Testis (tissue), 2 donors: ENCODE data around the gene MOXD1.

ENCODE experiments used
- POLR2A ChIP-seq: fragments of 450-650 bp; IDR thresholded peaks from one replicate; pipeline ENCODE4 v1.6.1; 2017; ENCODE audit warnings: antibody characterized with exemption, mild to moderate bottlenecking, moderate library complexity
- TF ChIP-seq, protein P1 (sequence below), 3 experiments: fragments of 450-650 bp in 2 of 3; fragments of 200-600 bp in 1 of 3; sonication (generic) in 1 of 3; IDR thresholded peaks; one replicate each; pipeline ENCODE4 v1.5.1; 2016 to 2019; ENCODE audit warnings: antibody characterized with exemption in 3 of 3, mild to moderate bottlenecking in 2 of 3, moderate library complexity in 1 of 3

DNA sequence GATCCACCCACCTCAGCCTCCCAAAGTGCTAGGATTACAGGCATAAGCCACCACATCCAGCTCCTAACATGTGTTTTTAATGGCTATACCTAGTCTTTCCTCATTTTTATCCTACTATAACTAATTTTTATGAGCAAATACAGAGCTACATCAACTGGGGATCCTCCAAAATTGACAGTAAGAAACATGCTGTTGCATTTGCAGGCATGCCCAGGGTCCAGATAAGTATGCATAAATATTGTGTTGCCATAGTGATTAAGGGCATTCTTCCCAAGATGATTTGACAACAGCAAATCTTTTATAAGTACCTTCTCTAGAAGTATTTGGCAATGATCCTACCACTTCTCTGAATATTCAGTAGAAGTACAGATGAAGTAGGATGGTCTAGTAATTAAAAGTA is 41.9 kb upstream of the MOXD1 start:
- TF ChIP-seq, protein P1, sequence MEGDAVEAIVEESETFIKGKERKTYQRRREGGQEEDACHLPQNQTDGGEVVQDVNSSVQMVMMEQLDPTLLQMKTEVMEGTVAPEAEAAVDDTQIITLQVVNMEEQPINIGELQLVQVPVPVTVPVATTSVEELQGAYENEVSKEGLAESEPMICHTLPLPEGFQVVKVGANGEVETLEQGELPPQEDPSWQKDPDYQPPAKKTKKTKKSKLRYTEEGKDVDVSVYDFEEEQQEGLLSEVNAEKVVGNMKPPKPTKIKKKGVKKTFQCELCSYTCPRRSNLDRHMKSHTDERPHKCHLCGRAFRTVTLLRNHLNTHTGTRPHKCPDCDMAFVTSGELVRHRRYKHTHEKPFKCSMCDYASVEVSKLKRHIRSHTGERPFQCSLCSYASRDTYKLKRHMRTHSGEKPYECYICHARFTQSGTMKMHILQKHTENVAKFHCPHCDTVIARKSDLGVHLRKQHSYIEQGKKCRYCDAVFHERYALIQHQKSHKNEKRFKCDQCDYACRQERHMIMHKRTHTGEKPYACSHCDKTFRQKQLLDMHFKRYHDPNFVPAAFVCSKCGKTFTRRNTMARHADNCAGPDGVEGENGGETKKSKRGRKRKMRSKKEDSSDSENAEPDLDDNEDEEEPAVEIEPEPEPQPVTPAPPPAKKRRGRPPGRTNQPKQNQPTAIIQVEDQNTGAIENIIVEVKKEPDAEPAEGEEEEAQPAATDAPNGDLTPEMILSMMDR (IDR thresholded peaks at IDR 0.05) = no peak
- no peak for TF ChIP-seq POLR2A
